Liver (tissue), 3 donors: ENCODE measurements around the gene MAP3K19.

Experiments
- EGR1 ChIP-seq, 2 donors: IDR thresholded peaks; 2 replicates each; pipeline ENCODE4 v1.6.1; 2016 to 2018; ENCODE audit warnings: antibody characterized with exemption in 2 of 2, low read depth in 2 of 2
- MAX ChIP-seq: IDR thresholded peaks from 2 replicates; pipeline ENCODE4 v1.6.1; 2016; ENCODE audit warnings: antibody characterized with exemption
- RAD21 ChIP-seq, 2 donors: IDR thresholded peaks; 2 replicates each; pipeline ENCODE4 v1.6.1; 2016; ENCODE audit warnings: antibody characterized with exemption in 2 of 2, mild to moderate bottlenecking in 2 of 2
- YY1 ChIP-seq: IDR thresholded peaks from 2 replicates; pipeline ENCODE4 v1.6.1; 2016; ENCODE audit warnings: antibody characterized with exemption, mild to moderate bottlenecking
- TF ChIP-seq, protein P1 (sequence below): fragments of 150-350 bp; IDR thresholded peaks from 2 replicates; pipeline ENCODE4 v1.5.1; 2017; ENCODE audit warnings: improper control_type of control experiment, low read depth, low read length; ENCODE audit not compliant: missing input control
- donor health status: healthy.
- donor health status: healthy.

- TF ChIP-seq MAX (no peak), EGR1 (IDR thresholded peaks at IDR 0.05; ENCODE audit: low read depth in 2 of 2) (no peak), YY1 (no peak), RAD21 (IDR thresholded peaks at IDR 0.05) (no peak)
- TF ChIP-seq, protein P1, sequence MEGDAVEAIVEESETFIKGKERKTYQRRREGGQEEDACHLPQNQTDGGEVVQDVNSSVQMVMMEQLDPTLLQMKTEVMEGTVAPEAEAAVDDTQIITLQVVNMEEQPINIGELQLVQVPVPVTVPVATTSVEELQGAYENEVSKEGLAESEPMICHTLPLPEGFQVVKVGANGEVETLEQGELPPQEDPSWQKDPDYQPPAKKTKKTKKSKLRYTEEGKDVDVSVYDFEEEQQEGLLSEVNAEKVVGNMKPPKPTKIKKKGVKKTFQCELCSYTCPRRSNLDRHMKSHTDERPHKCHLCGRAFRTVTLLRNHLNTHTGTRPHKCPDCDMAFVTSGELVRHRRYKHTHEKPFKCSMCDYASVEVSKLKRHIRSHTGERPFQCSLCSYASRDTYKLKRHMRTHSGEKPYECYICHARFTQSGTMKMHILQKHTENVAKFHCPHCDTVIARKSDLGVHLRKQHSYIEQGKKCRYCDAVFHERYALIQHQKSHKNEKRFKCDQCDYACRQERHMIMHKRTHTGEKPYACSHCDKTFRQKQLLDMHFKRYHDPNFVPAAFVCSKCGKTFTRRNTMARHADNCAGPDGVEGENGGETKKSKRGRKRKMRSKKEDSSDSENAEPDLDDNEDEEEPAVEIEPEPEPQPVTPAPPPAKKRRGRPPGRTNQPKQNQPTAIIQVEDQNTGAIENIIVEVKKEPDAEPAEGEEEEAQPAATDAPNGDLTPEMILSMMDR, result no peak
These were observed 39.0 kb upstream of the MAP3K19 start for GRCh38 chr2:135086222-135086621.
